Measurements from ENCODE around the gene SOX5.
"Not testable (repeated sequence)": the region's sequence is repeated elsewhere in the genome, so short reads cannot be mapped to it uniquely, and the experiment has no call there.

SOX5 gene

GRCh38 chr12:23758608-23759007, 190.9 kb downstream of the SOX5 start:
- DNase-seq (ENCODE audit: low read depth in 2 of 3, low spot score in 2 of 3), result no peak

DNA sequence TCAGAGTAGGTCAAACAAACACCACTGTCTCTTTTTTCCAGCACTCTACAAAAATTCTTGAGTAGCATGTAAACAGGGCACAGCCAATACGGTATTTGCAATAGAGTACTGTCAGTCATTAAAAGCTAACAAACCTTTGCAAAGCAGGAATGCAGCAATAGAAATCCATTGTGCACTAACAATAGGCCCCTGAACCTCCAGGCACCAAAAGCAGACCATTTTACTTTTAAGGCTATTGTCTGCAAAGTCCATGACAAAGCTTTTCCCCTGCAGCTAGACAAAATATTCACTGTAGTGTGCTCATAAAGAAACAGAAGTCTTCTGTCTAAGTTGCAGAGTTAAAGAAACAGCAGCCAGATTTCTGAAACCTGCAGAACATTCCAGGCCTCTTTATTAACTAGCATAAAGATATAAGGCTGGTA, 191.9 kb downstream of the SOX5 start:
- no peak for DNase-seq (ENCODE audit: low read depth in 2 of 3, low spot score in 2 of 3)

GRCh38 chr12:23756416-23756815, 193.1 kb downstream of the SOX5 start:
- no peak for DNase-seq (ENCODE audit: low read depth in 2 of 3, low spot score in 2 of 3)

DNA sequence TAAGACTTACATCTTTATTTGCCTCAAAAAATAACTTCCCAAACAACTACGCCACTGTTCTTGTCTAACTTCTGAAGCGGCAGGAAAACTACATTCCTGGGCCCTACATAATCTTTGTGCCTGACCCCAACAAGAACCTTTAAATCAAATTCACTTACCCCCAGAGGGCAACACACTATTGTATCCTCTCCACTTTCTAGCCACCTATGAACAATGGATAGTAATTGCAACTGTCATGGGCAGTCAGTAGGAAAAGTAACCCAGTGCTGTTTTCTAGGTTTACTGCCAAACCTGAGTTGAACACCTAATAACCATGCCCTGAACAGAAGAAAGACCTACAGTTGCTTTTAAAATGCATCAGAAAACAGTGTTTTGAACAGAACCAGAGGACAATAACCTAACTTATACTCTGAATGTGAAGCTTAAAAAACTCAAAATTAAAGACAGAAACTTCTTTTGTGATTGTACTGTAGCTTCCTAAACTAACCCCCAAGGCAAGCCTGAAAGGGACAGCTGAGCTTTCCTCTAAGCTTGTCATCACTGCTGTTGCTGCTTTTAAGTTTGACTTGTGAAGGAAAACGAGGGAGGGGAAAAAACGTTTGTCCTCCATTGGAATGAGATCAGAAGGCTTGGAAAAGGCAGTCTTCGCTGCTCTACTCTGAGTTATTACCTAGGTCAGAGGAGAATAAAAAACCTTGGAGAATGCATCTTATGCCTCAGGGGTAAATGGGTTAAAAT, 195.7 kb downstream of the SOX5 start:
- DNase-seq (ENCODE audit: low read depth in 2 of 3, low spot score in 2 of 3), result no peak

GRCh38 chr12:23752245-23752644, 197.2 kb downstream of the SOX5 start:
- DNase-seq (ENCODE audit: low read depth in 2 of 3, low spot score in 2 of 3), result no peak

DNA sequence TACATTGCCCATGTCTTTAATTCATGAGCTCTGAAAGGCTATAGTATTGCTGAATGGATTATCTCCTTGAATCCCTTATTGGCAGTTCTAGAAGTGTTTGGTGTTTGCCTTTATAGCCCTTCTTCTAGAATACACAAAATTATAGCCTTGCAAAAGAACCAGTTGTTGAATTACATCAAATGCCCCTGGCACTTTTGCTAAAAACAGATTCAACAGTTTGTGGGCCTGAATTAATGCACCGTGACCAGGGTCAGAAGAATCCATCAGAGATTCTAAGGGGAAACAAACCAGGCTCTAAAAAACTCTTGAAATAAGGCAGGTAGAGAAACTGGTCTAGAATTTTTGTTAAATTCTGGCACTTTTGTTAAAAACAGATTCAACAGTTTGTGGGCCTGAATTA, 197.8 kb downstream of the SOX5 start:
- no peak for DNase-seq (ENCODE audit: low read depth in 2 of 3, low spot score in 2 of 3)

GRCh38 chr12:23750923-23751322, 198.5 kb downstream of the SOX5 start:
- DNase-seq (ENCODE audit: low read depth in 2 of 3, low spot score in 2 of 3), result no peak

GRCh38 chr12:23744696-23745095, 204.8 kb downstream of the SOX5 start:
- no peak for DNase-seq (ENCODE audit: low read depth in 2 of 3, low spot score in 2 of 3)

DNA sequence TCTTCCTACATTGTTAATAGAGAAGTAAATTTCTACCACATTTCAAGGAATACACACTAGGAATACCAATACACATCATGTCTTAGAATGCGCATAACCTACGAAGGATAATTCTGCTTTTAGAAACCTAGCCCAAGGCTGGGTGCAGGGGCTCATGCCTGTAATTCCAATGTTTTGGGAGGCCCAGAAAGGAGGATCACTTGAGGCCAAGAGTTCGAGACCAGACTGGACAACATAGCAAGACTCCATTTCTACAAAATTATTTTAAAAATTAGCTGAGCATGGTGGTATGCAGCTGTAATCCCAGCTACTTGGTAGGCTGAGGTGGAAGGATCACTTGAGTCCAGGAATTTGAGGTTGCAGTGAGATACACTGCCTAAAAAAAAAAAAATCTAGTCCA, 206.9 kb downstream of the SOX5 start:
- no peak for DNase-seq (ENCODE audit: low read depth in 2 of 3, low spot score in 2 of 3)

DNA sequence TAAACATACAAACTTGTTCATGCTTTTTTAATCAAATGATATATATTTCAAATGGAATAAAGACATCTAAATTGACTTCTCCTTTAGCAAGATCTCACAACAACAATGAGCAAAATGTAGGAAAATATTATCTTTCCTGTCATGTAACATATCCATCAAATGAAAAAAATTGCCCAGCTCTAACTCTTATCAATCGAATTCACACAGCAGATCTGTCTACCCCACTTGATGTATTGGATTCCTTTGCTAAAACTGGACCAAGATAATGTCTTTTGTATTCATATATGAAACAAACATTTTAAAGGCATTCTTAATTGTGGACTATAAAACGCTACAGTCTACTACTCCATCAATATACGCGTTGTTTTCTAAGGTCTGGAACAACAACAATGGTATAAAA, 218.0 kb downstream of the SOX5 start:
- DNase-seq (ENCODE audit: low read depth in 2 of 3, low spot score in 2 of 3), result no peak

- no peak for DNase-seq (ENCODE audit: low read depth in 2 of 3, low spot score in 2 of 3)
Measured at GRCh38 chr12:23731035-23731434, 218.4 kb downstream of the SOX5 start.

DNA sequence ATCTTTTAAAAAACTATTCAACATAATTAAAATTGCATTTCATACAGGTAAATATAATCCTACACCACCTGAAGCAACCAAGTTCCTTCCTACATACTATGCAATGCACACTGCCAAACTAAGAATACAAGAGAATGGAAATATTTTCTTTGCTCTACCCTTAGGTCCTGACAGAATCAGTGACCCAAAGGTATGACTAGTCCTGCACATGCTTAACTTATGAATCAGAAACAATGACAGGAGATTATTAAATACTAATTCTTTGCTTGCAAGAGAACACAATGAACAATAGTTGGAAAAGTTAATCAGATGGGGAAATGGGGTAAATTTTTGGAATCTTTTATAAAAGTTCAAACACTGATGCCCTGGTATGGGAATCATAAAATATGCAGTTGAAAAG, 220.1 kb downstream of the SOX5 start:
- no peak for DNase-seq (ENCODE audit: low read depth in 2 of 3, low spot score in 2 of 3)

DNA sequence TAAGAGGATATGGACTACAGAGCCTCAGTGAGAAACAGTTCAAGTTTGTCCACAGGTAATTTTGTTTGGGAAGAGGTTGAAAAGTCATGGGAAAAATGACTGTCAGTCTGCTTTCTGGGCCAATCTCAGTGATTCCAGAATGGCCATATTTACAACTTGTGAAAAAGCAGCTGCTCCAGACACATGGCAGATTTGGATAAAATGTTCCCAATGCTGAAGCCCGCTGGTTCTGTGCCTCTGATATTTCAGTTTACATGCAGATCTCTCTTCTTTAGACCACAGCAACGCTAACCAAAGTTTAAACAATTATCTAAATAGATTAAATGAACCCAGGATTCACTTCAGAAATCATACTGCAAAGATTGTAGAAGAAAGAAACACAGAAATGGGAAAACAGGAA, 222.8 kb downstream of the SOX5 start:
- no peak for DNase-seq (ENCODE audit: low read depth in 2 of 3, low spot score in 2 of 3)

DNA sequence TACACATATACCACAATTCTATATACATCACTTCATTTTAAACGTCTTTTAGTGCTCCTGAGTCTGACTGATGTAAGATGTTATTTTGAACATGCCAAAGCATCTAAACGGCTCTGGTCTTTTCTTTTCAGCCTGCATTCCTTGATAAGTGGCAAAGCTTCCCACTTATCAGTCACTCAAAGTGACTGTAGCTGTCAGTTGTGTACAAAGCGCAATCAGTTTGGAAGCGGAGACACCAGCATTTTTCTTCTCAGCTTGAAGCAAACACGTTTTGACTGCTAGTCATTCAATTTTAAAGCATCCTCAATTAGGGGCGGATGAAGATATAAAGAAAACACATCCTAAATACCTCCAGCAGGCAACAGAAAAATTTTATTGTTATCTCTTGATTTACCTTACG, 226.8 kb downstream of the SOX5 start:
- DNase-seq (ENCODE audit: low read depth in 2 of 3, low spot score in 2 of 3), result no peak

- no peak for DNase-seq (ENCODE audit: low read depth in 2 of 3, low spot score in 2 of 3)
Measured at GRCh38 chr12:23721268-23721667, 228.2 kb downstream of the SOX5 start.

DNA sequence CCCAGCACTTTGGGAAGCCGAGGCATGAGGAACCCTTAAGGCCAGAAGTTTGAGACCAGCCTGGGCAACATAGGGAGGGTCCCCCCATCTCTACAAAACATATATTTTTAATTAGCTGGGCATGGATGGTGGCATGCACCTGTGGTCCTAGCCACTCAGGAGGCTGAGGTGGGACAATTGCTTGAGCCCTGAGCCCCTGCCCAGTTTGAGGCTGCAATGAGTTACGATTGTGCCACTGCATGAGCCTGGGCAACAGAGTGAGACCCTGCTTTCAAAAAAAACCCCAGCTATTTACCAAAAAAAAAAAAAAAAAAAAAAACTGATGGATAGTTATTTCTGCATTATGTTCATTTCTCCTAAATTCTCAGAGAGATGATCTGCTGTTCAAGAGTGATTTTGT, 230.0 kb downstream of the SOX5 start:
- no peak for DNase-seq (ENCODE audit: low read depth in 2 of 3, low spot score in 2 of 3)

DNA sequence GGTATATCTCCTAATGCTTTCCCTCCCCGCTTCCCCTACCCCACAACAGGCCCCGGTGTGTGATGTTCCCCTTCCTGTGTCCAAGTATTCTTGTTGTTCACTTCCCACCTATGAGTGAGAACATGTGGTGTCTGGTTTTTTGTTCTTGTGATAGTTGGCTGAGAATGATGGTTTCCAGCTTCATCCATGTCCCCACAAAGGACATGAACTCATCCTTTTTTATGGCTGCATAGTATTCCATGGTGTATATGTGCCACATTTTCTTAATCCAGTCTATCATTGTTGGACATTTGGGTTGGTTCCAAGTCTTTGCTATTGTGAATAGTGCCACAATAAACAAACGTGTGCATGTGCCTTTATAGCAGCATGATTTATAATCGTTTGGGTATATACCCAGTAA, 239.1 kb downstream of the SOX5 start:
- not testable (repeated sequence) for DNase-seq (ENCODE audit: low read depth in 2 of 3, low spot score in 2 of 3)

- no peak for DNase-seq (ENCODE audit: low read depth in 2 of 3, low spot score in 2 of 3)
Measured at GRCh38 chr12:23708185-23708837, 241.2 kb downstream of the SOX5 start.

- no peak for DNase-seq (ENCODE audit: low read depth in 2 of 3, low spot score in 2 of 3)
Measured at GRCh38 chr12:23707270-23707669, 242.2 kb downstream of the SOX5 start.

DNA sequence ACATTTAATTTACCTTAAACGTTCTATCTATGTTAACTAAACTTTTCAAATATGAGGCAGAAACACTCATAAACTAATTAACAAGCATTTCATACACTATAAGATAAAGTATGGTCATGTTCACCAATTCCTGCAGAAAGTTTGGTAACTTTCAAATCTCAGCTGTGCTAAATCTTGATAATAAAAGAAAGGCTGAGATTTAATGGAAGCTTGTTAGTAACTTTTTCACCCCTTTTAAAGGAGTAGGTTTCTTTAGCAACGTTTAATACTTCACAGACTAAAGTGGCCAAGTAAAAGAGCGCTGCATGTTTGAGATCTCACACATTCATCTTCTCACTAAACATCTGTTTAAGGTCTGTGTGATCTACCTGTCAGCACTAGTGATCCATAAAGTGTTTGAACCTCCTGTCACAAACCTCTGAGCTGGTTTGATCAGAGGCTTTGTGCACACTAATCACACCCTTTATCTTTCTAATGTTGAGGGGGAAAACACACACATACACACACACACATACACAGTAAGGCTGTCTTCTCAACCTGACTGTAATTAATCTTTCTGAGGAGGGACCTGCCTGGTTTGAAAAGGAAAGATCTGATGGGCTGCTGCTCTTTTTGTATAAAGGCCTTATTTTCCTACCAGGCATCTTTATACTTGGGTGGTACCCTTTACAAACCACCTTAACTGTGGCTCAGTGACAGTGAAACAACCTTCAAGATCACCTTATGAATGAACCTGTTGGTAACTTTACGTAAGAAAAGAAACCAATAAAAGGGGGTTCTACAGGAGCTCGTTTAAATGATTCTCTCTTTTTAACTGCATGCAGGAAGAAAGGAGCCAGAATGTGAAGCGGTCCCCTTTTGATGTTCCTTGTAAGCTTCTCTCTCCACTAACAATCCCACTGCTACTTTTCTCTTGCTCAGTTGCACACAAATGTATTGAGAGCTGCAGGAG, 244.2 kb downstream of the SOX5 start:
- no peak for DNase-seq (ENCODE audit: low read depth in 2 of 3, low spot score in 2 of 3)

GRCh38 chr12:23703051-23703450, 246.4 kb downstream of the SOX5 start:
- DNase-seq (ENCODE audit: low read depth in 2 of 3, low spot score in 2 of 3), result no peak

DNA sequence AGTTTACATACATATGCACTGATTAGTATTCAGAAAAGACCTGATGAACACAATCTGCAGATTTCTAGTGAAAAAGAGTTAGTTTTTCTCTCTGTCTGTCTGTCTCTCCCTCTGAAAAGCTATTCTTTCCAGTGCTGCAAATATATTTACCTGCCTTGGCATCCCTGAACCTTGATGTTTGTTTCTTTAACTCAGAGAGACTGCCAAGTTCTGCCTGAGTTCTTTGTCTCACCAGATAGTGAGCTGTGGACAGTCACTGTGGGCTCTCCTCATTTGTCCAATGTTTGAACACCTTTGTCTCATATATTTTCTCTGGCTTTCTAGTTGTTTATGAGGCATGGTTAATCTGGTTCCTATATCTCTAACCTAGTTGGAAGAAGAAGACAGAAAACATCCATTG, 250.4 kb downstream of the SOX5 start:
- DNase-seq (ENCODE audit: low read depth in 2 of 3, low spot score in 2 of 3), result no peak
